Ishikawa (cell line): Measurements from ENCODE around the gene QSOX2.

Experiments used
- CREB1 ChIP-seq: IDR thresholded peaks from 2 replicates; pipeline ENCODE4 v1.6.1; 2012; ENCODE audit warnings: low read depth
- EGR1 ChIP-seq: IDR thresholded peaks from 2 replicates; pipeline ENCODE4 v1.6.1; 2012
- EP300 ChIP-seq: IDR thresholded peaks from 2 replicates; pipeline ENCODE4 v1.6.1; 2012; ENCODE audit warnings: borderline replicate concordance
- MAX ChIP-seq: IDR thresholded peaks from 2 replicates; pipeline ENCODE4 v1.6.1; 2012
- NFIC ChIP-seq: IDR thresholded peaks from 2 replicates; pipeline ENCODE4 v1.6.1; 2012
- TAF1 ChIP-seq: IDR thresholded peaks from 2 replicates; pipeline ENCODE4 v1.6.1; 2012; ENCODE audit warnings: low read depth, mild to moderate bottlenecking
- TCF12 ChIP-seq: IDR thresholded peaks from 2 replicates; pipeline ENCODE4 v1.6.1; 2012; ENCODE audit warnings: low read depth
- TEAD4 ChIP-seq: IDR thresholded peaks from 2 replicates; pipeline ENCODE4 v1.6.1; 2012
- USF1 ChIP-seq: IDR thresholded peaks from 2 replicates; pipeline ENCODE4 v1.6.1; 2012
- YY1 ChIP-seq: IDR thresholded peaks from 2 replicates; pipeline ENCODE4 v1.6.1; 2012; ENCODE audit warnings: low read depth
- TF ChIP-seq, protein P1 (sequence below): IDR thresholded peaks from 2 replicates; pipeline ENCODE4 v1.6.1; 2012; ENCODE audit warnings: low read depth, mild to moderate bottlenecking

DNA sequence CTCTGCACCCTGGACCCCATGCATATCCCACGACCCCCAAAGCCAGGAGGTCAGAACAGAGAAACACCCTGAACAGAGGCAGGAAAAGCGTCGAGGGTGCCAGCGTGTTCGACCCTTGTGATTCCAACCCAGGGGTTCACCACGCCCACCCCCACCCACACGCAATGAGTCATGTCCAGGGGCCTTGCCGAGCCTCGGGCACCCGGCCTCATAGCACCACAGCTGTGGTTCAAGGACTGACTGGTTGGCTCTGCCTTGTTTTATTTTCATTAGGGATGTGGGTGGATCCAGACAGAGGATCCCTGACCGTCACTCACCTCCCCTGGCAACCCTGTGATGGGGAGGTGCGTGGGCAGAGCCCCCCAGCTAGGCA is 9.5 kb upstream of the QSOX2 start:
- TF ChIP-seq TCF12 (no peak), EP300 (no peak), USF1 (no peak), NFIC (no peak), TEAD4 (no peak), CREB1 (no peak), MAX (peak; percentile 24; the same call in 1 of the 2 replicates), YY1 (no peak), EGR1 (peak; percentile 77), TAF1 (no peak)
- TF ChIP-seq, protein P1, sequence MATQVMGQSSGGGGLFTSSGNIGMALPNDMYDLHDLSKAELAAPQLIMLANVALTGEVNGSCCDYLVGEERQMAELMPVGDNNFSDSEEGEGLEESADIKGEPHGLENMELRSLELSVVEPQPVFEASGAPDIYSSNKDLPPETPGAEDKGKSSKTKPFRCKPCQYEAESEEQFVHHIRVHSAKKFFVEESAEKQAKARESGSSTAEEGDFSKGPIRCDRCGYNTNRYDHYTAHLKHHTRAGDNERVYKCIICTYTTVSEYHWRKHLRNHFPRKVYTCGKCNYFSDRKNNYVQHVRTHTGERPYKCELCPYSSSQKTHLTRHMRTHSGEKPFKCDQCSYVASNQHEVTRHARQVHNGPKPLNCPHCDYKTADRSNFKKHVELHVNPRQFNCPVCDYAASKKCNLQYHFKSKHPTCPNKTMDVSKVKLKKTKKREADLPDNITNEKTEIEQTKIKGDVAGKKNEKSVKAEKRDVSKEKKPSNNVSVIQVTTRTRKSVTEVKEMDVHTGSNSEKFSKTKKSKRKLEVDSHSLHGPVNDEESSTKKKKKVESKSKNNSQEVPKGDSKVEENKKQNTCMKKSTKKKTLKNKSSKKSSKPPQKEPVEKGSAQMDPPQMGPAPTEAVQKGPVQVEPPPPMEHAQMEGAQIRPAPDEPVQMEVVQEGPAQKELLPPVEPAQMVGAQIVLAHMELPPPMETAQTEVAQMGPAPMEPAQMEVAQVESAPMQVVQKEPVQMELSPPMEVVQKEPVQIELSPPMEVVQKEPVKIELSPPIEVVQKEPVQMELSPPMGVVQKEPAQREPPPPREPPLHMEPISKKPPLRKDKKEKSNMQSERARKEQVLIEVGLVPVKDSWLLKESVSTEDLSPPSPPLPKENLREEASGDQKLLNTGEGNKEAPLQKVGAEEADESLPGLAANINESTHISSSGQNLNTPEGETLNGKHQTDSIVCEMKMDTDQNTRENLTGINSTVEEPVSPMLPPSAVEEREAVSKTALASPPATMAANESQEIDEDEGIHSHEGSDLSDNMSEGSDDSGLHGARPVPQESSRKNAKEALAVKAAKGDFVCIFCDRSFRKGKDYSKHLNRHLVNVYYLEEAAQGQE: no peak
